ENCODE results near the gene NCMAP.

The NCMAP gene

GRCh38 chr1:24636661-24637357, 80.9 kb downstream of the NCMAP start:
- no peak for DNase-seq

DNA sequence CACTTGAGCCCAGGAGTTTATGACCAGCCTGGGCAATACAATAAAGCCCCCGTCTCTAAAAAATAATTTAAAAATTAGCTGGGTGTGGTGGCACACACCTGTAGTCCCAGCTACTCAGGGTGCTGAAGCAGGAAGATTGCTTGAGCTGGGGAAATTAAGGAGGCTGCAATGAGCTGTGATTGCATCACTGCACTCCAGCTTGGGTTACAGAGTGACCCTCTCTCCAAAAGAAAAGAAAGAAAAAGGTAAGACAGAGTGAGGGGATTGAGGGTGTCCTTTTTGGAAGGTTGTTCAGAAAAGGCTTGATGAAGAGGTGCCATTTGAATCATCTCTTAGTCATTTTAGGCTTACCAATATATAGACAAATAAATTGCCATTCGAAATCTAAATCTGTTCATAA, 83.2 kb downstream of the NCMAP start:
- DNase-seq, result no peak

- peak; percentile 44 for DNase-seq
Observed at GRCh38 chr1:24639881-24640280, 84.0 kb downstream of the NCMAP start.

DNA sequence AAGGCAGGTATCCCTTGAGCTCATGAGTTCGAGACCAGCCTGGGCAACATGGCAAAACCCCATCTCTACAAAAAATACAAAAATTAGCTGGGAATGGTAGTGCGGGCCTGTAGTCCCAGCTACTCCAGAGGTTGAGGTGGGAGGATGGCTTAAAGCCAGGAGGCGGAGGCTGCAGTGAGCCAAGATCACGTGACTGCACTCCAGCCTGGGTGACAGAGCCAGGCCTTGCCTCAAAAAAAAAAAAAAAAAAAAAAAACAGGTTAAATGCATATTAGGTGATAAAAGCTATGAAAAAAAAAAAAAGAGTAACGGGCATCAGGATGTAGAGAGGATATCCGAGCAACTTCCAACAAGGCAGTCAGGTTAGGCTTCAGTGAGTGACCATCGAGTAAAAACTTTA, 84.4 kb downstream of the NCMAP start:
- no peak for DNase-seq

DNA sequence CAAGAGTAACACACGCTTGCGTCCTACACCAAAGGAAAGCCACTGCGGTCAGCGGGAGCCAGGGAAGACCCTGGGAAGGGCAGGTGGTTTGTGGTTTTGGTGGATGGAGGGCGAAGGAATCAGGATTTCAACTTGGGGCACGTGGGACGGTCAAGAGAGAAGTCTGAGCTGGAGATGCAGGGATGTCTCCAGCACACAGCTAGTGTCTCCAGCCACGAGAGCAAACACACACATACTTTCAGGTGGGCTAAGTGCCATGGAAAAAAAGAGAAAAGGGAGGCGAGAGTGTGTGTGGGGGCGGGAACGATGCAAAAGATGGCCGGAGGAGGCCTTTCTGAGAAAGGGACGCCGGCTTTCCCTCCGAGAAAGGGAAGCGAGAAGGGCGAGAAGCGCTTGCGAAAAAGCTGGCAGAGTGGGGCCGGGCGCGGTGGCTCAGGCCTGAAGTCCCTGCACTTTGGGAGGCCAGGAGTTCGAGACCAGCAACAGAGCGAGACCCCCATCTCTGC, 85.8 kb downstream of the NCMAP start:
- DNase-seq, result no peak

DNA sequence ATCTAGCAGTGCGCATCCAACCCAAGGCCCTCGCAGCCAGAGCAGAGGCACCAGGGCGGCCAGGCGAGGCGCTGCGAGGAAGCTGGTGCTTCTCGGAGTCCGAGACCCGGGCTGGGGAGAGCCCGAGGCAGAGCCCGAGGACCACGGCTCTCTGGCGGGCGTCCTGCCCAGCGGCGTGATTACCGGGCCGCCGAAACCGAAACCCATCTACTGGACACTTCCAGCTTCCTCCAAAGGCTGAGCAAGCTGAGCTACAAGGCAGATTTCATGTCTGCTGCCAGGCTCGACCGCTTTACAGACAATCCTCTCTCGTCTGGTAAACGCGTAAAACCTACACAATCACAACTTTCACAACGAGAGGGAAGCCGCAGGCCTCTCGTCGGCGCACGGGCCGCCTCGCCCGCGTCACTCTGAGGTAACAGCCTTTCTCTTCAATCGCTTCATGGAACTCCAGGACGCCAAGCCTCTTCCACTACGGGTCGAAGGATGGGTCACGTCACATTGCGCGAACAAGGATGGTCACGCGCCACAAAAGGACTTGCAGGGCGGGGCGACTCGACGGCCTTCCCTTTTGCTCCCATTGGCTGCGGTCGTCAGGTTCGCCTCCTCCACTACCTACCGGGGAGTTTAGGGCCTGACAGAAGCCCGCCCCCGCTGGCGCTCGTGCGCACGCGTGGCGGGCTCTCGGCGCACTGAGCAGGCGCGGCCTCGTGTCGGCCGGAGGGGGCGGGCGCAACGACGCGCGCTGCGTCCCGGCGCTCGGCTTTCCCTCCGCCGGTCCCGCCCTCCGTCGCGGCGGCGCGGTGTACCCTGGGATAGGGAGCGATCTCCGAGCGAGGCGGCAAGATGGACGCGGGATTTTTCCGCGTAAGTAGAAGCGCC, 86.8 kb downstream of the NCMAP start, which contains the start of gene SRRM1:
TSS of gene SRRM1 (plus strand) at position 822 of the 882 bp plus-strand sequence. CDS start at position 847, 25 bp downstream.
- peak; percentile 94 for DNase-seq

DNA sequence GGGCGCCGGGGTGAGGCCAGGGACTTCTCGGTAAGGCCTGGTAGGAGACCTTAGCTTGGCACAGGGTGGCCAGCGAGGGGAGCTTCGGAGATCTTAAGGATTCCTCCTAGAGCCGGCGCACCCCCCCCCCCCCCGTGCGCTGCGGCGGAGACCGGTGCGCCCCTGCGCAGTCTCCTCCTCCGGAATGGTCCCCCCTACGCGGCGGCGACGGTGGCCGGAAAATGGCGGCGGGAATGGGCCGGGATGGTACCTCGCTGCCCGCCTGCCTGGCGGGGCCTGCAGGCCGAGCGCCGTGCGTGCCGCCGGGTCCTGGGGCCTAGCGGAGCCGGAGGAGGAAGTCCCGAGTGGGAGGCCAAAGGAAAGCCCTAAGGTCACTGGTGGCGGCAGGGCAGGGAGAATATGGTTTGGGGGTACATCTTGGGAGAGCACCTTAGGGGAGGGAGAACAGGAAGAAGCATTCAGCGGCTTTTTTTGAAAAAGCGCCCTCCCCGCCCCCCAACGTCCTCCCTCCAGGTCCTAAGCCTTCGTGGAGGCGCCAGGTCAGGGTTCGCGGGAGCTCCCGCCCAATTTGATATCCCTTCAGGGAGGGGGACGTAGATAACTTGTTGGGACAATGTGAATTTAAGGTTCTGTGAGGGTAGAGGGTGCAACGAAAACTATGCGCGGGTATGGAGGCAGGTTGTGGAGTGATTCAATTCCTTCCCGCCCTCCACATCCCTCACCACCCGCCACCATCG, 87.6 kb downstream of the NCMAP start:
- DNase-seq, result no peak

DNA sequence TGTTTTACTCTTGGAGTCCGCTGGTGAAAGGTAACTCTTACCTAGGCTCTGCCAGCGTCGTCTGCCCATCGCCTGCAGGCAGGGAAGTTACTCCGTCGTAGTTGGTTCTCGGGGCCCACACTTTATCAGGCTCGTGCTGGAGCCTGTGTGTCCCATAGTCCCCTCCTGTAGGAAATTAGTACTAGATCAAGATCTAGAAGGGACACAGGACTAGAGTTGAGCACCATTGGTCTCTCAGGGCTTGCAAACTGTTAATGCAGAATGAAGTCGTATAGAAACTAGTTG, 88.2 kb downstream of the NCMAP start:
- no peak for DNase-seq

DNA sequence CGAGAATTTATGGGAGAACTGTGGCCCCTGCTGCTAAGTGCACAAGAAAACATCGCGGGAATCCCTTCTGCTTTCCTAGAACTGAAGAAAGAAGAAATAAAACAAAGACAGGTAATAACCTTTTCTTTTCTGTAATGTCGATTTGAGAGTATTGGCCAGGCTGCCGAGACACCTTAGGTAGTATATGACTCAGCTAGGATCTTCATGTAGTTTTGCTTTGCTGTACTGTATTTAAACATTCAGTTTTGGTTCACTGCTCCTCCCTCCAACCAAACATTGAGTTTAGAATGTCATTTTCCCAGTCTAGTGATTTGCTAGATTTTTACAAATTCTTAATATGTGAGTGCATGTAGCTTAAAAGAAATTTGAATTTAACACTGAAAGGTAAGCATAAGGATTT, 93.0 kb downstream of the NCMAP start:
- no peak for DNase-seq

DNA sequence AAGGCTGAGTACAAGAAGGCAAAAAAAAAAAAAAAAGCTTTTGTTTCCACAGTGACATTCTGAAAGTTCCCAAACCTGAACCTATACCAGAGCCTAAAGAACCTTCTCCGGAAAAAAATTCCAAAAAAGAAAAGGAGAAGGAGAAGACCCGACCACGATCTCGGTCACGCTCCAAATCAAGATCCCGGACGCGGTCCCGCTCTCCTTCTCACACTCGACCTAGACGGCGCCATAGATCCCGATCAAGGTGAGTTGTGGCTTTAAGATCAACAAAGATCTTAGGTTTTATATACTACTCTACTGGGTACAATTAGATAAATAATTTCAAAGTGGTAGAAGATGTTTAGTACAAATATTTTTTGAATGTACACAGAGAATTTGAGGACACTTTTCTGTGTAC, 96.5 kb downstream of the NCMAP start:
- DNase-seq, result no peak

- DNase-seq, result no peak
Observed at GRCh38 chr1:24654010-24654409, 98.1 kb downstream of the NCMAP start.

- DNase-seq, result no peak
Observed at GRCh38 chr1:24656046-24656445, 100.2 kb downstream of the NCMAP start.

GRCh38 chr1:24657781-24658180, 101.9 kb downstream of the NCMAP start:
- no peak for DNase-seq
